H1 (cell line): ENCODE results near the gene HYAL1. TPM values are rescaled to one million over a fixed set of nuclear protein-coding genes. Genes with fewer than 3 reads are reported as not detected.

Experiments used
- CTCF ChIA-PET: fragments of 300-600 bp; sonication (Branson Sonifier 250); formaldehyde crosslinking; loops from one replicate; lab custom pipeline; 2021; ENCODE audit not compliant: partially characterized antibody; lab: Charles Lee
- POLR2A ChIA-PET: fragments of 300-600 bp; sonication (Branson Sonifier 250); formaldehyde crosslinking; loops from one replicate; lab custom pipeline; 2021; ENCODE audit warnings: inconsistent platforms; ENCODE audit not compliant: partially characterized antibody; lab: Charles Lee
- DNase-seq, 2 experiments: peaks; one replicate each; pipeline versions ENCODE4 v3.0.0 to v3.0.0-alpha.2; 2010 to 2022; ENCODE audit warnings: low spot score in 2 of 2, low read depth in 1 of 2, mixed read lengths in 1 of 2
- FAIRE-seq: peaks from 2 replicates; lab custom pipeline; 2011; peaks lifted over from hg19 to GRCh38; lab: Jason Lieb, UNC
- H2AFZ ChIP-seq: 2 replicates; pipeline ENCODE4 v1.8.1; 2012; ENCODE audit warnings: low read length, inconsistent platforms
- H2AK5ac ChIP-seq: 2 replicates; pipeline ENCODE4 v1.6.1; 2013; ENCODE audit warnings: low read depth, low read length
- H2BK120ac ChIP-seq: replicated peaks from 2 replicates; pipeline ENCODE3; 2013; ENCODE audit warnings: low read depth, low read length, inconsistent platforms
- H2BK12ac ChIP-seq: 2 replicates; pipeline ENCODE4 v1.6.1; 2013; ENCODE audit warnings: low read depth, low read length
- H2BK15ac ChIP-seq: 2 replicates; pipeline ENCODE4 v1.6.1; 2013; ENCODE audit warnings: low read length
- H2BK20ac ChIP-seq: 2 replicates; pipeline ENCODE4 v1.6.1; 2013; ENCODE audit warnings: low read length
- H2BK5ac ChIP-seq: 2 replicates; pipeline ENCODE4 v1.6.1; 2013; ENCODE audit warnings: low read depth, low read length
- H3K14ac ChIP-seq: 2 replicates; pipeline ENCODE4 v1.6.1; 2013; ENCODE audit warnings: inconsistent platforms; ENCODE audit not compliant: insufficient read length
- H3K18ac ChIP-seq: 2 replicates; pipeline ENCODE4 v1.6.1; 2013; ENCODE audit warnings: low read length; ENCODE audit errors: extremely low read depth
- H3K23ac ChIP-seq: 2 replicates; pipeline ENCODE4 v1.6.1; 2013; ENCODE audit warnings: inconsistent platforms; ENCODE audit not compliant: insufficient read length
- H3K23me2 ChIP-seq: 2 replicates; pipeline ENCODE4 v1.6.1; 2013; ENCODE audit warnings: low read depth, low read length
- H3K27ac ChIP-seq: 2 replicates; pipeline ENCODE4 v1.6.1; 2011; ENCODE audit warnings: low read depth, low read length, inconsistent platforms
- H3K27me3 ChIP-seq, 4 experiments: replicated peaks in 1 of 4; 1 replicate in 1 of 4; 2 replicates in 3 of 4; pipeline versions ENCODE4 v1.6.1 to v1.8.1; 2011 to 2013; ENCODE audit warnings: low read length in 3 of 4, mild to moderate bottlenecking in 3 of 4, inconsistent platforms in 2 of 4, mixed read lengths in 2 of 4, moderate library complexity in 1 of 4; ENCODE audit not compliant: control insufficient read depth in 3 of 4, insufficient read depth in 3 of 4; ENCODE audit errors: extremely low read depth in 1 of 4
- H3K36me3 ChIP-seq, 4 experiments: 2 replicates each; pipeline versions ENCODE4 v1.6.1 to v1.8.1; 2011 to 2013; ENCODE audit warnings: mild to moderate bottlenecking in 4 of 4, low read length in 3 of 4, moderate library complexity in 2 of 4, control low read depth in 1 of 4, inconsistent platforms in 1 of 4; ENCODE audit not compliant: insufficient read depth in 4 of 4, control insufficient read depth in 2 of 4
- H3K4ac ChIP-seq: replicated peaks from 2 replicates; pipeline ENCODE3; 2013; ENCODE audit warnings: low read length, low read depth, mixed read lengths, inconsistent platforms; ENCODE audit not compliant: insufficient read length
- H3K4me1 ChIP-seq, 4 experiments: replicated peaks in 1 of 4; 1 replicate in 1 of 4; 2 replicates in 3 of 4; pipeline versions ENCODE4 v1.6.1 to v1.8.1; 2011 to 2013; ENCODE audit warnings: low read length in 3 of 4, inconsistent platforms in 2 of 4, mixed read lengths in 1 of 4; ENCODE audit not compliant: insufficient read depth in 4 of 4, control insufficient read depth in 3 of 4
- H3K4me2 ChIP-seq, 2 experiments: 2 replicates each; pipeline versions ENCODE4 v1.6.1 to v1.8.1; 2011 to 2013; ENCODE audit warnings: low read depth in 2 of 2, low read length in 2 of 2, control low read depth in 1 of 2, inconsistent platforms in 1 of 2, mild to moderate bottlenecking in 1 of 2; ENCODE audit not compliant: insufficient read depth in 1 of 2
- H3K4me3 ChIP-seq, 4 experiments: fragments of 200-600, 300-600 bp in 1 of 4; sonication (generic), shearing (Covaris generic), sonication (Bioruptor Twin) in 1 of 4; 2 replicates each; pipeline versions ENCODE4 v1.5.1 to v1.8.1; 2011 to 2016; ENCODE audit warnings: low read length in 4 of 4, low read depth in 3 of 4, control low read depth in 2 of 4, inconsistent platforms in 2 of 4, mild to moderate bottlenecking in 2 of 4, mixed read lengths in 1 of 4, moderate library complexity in 1 of 4; ENCODE audit not compliant: insufficient read depth in 2 of 4; ENCODE audit errors: extremely low read depth in 1 of 4
- H3K56ac ChIP-seq: replicated peaks from 2 replicates; pipeline ENCODE3; 2013; ENCODE audit warnings: low read depth, mild to moderate bottlenecking, mixed read lengths, low read length, inconsistent platforms; ENCODE audit not compliant: insufficient read length
- H3K79me1 ChIP-seq: 2 replicates; pipeline ENCODE4 v1.6.1; 2013; ENCODE audit warnings: low read depth, low read length, control low read depth
- H3K79me2 ChIP-seq, 2 experiments: 2 replicates each; pipeline versions ENCODE4 v1.6.1 to v1.8.1; 2012 to 2013; ENCODE audit warnings: low read length in 2 of 2, mild to moderate bottlenecking in 2 of 2, inconsistent platforms in 1 of 2; ENCODE audit not compliant: insufficient read depth in 2 of 2, control insufficient read depth in 1 of 2
- H3K9ac ChIP-seq, 4 experiments: replicated peaks in 1 of 4; 1 replicate in 1 of 4; 2 replicates in 3 of 4; pipeline versions ENCODE4 v1.6.1 to v1.8.1; 2011 to 2013; ENCODE audit warnings: low read depth in 3 of 4, low read length in 3 of 4, control low read depth in 2 of 4, mild to moderate bottlenecking in 2 of 4, moderate library complexity in 2 of 4, inconsistent platforms in 1 of 4; ENCODE audit errors: extremely low read depth in 1 of 4
- H3K9me3 ChIP-seq, 2 experiments: 2 replicates each; pipeline versions ENCODE4 v1.6.1 to v1.8.1; 2012 to 2013; ENCODE audit warnings: mild to moderate bottlenecking in 2 of 2, moderate library complexity in 2 of 2, control low read depth in 1 of 2, inconsistent platforms in 1 of 2, low read depth in 1 of 2, low read length in 1 of 2, mixed read lengths in 1 of 2; ENCODE audit not compliant: insufficient read depth in 2 of 2
- H4K20me1 ChIP-seq, 2 experiments: replicated peaks in 1 of 2; 2 replicates each; pipeline versions ENCODE3 to v1.8.1; 2011 to 2013; ENCODE audit warnings: inconsistent platforms in 2 of 2, low read length in 2 of 2, mild to moderate bottlenecking in 1 of 2; ENCODE audit not compliant: insufficient read depth in 2 of 2, control insufficient read depth in 1 of 2
- H4K5ac ChIP-seq: 2 replicates; pipeline ENCODE4 v1.6.1; 2013; ENCODE audit warnings: low read length, low read depth, mixed read lengths, inconsistent platforms; ENCODE audit not compliant: insufficient read length
- H4K8ac ChIP-seq: 2 replicates; pipeline ENCODE4 v1.8.0; 2013; ENCODE audit warnings: mild to moderate bottlenecking, moderate library complexity, low read length, inconsistent platforms; ENCODE audit not compliant: insufficient read depth; ENCODE audit errors: extremely low read depth
- H4K91ac ChIP-seq: replicated peaks from 2 replicates; pipeline ENCODE3; 2013; ENCODE audit warnings: low read length, mixed read lengths, inconsistent platforms; ENCODE audit not compliant: insufficient read length
- CBX5 ChIP-seq: fragments of 300-800, 300-1000 bp; sonication (generic); IDR thresholded peaks from 2 replicates; pipeline ENCODE4 v1.7.1; 2016; ENCODE audit warnings: antibody characterized with exemption, low read length, low read depth
- CTBP2 ChIP-seq: IDR thresholded peaks from 2 replicates; pipeline ENCODE4 v1.7.0; 2011; ENCODE audit warnings: borderline replicate concordance, mild to moderate bottlenecking, moderate library complexity, mixed read lengths, low read length; ENCODE audit not compliant: insufficient read depth, insufficient read length
- EP300 ChIP-seq, 2 experiments: IDR thresholded peaks; 1 replicate in 1 of 2; 2 replicates in 1 of 2; pipeline ENCODE4 v1.6.1; 2011 to 2012; ENCODE audit warnings: low read depth in 2 of 2, low read length in 2 of 2, mild to moderate bottlenecking in 2 of 2, borderline replicate concordance in 1 of 2, inconsistent platforms in 1 of 2, moderate library complexity in 1 of 2
- KDM5A ChIP-seq: fragments of 200-600 bp; IDR thresholded peaks from 2 replicates; pipeline ENCODE4 v1.7.1; 2012; ENCODE audit warnings: mild to moderate bottlenecking, low read length, inconsistent platforms, mixed read lengths
- SP2 ChIP-seq: IDR thresholded peaks from 2 replicates; pipeline ENCODE4 v1.6.1; 2012; ENCODE audit warnings: mild to moderate bottlenecking, low read length, inconsistent platforms
- TEAD4 ChIP-seq: IDR thresholded peaks from 2 replicates; pipeline ENCODE4 v1.6.1; 2012; ENCODE audit warnings: low read depth, low read length, inconsistent platforms, mixed read lengths
- WGBS, 2 experiments: shearing (Covaris generic) in 1 of 2; methylation state at CpG; one replicate each; pipeline versions ENCODE4 v1.1.6 to v1.1.7; 2013 to 2015; ENCODE audit warnings: low lambda C conversion rate in 2 of 2, mixed read lengths in 2 of 2, inconsistent platforms in 1 of 2, low coverage in 1 of 2, missing lambda C conversion rate in 1 of 2; ENCODE audit not compliant: insufficient replicate concordance in 2 of 2, insufficient coverage in 1 of 2, insufficient read length in 1 of 2; ENCODE audit errors: extremely low coverage in 1 of 2, missing lambda C conversion rate in 1 of 2; 5-methylcytosine and 5-hydroxymethylcytosine counted together
- polyA plus RNA-seq, 7 experiments: library from polyadenylated mRNA; depleted of rRNA in 3 of 7; stranded (reverse) in 5 of 7; unstranded in 2 of 7; fragments of >200 nt in 5 of 7; fragments of 200-250 nt in 2 of 7; gene quantifications; 1 replicate in 5 of 7; 2 replicates in 1 of 7; 4 replicates in 1 of 7; pipeline versions ENCODE4 v1.2.1 to v1.2.3, GENCODE V29; 2011 to 2013; ENCODE audit warnings: missing spikeins in 2 of 7, mixed read lengths in 2 of 7
- total RNA-seq: library from RNA; stranded (reverse); fragmentation: NEBNext Ultra II Directional; extraction: Animal tissue kit (Norgen Biotek cat#: 25700); gene quantifications from 2 replicates; pipeline ENCODE4 v1.2.1, GENCODE V29; 2021
- TF ChIP-seq, protein P1 (sequence below): IDR thresholded peaks from 2 replicates; pipeline ENCODE4 v1.6.1; 2012; ENCODE audit warnings: inconsistent platforms

HYAL1 gene
- total and polyA plus RNA-seq, 2 of the 8 experiments (the other 6 are each of a cell fraction or from before 2014, with no cell fraction given): 2.0 to 5.4 TPM

- Histone ChIP-seq H3K56ac (no peak overlapping the region), H3K27ac (no peak overlapping the region), H2BK20ac (no peak overlapping the region), H3K4ac (no peak overlapping the region), H2BK15ac (no peak overlapping the region), H4K5ac (no peak overlapping the region), H2BK120ac (no peak overlapping the region), H3K4me1 (peaks cover 0 to 19% (median 8%) of the 10 kb centered on the region in 4 experiments; a peak in 5 of 7 replicates), H2BK5ac (no peak overlapping the region), H3K36me3 (no peaks in the 10 kb centered on the region), H4K20me1 (peaks cover 0 to 2% of the 10 kb centered on the region in 2 experiments), H3K79me1 (no peaks in the 10 kb centered on the region), H3K4me3 (no peak overlapping the region), H3K9ac (no peak overlapping the region), H3K23ac (no peak overlapping the region), H3K23me2 (peaks cover 8% of the 10 kb centered on the region; the same call in 1 of the 2 replicates), H4K8ac (peak overlapping the region; percentile 82), H2AFZ (no peak overlapping the region), H3K4me2 (no peak overlapping the region), H3K14ac (no peak overlapping the region), H3K27me3 (no peaks in the 10 kb centered on the region; a peak in 1 of 7 replicates), H4K91ac (no peak overlapping the region), H3K79me2 (peaks cover 0 to under 1% of the 10 kb centered on the region in 2 experiments; a peak in 1 of 4 replicates), H3K18ac (no peak overlapping the region), H2BK12ac (no peak overlapping the region), H3K9me3 (no peaks in the 10 kb centered on the region), H2AK5ac (no peak overlapping the region)
- ChIA-PET CTCF (interaction anchor here (0.5 to 3.0 kb wide), 8 partner anchors 9 to 56 kb away, joined by 3 to 16 read pairs (median 3); partner anchors contain the start of gene LSMEM2), POLR2A (interaction anchor here (0.9 to 11.3 kb wide), 5 partner anchors 18 to 74 kb away, joined by 3 to 149 read pairs (median 3); partner anchors contain the start of genes HYAL2 and LSMEM2)
- FAIRE-seq (no peak), DNase-seq (no peak)
- 90% methylated on average over 18 of the region's 18 CpGs; no CpG with 5 or more reads in 1 of the 2 experiments for WGBS, 2 experiments
- no peak for TF ChIP-seq SP2
- TF ChIP-seq, protein P1, sequence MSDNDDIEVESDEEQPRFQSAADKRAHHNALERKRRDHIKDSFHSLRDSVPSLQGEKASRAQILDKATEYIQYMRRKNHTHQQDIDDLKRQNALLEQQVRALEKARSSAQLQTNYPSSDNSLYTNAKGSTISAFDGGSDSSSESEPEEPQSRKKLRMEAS: no peak
- no peak for TF ChIP-seq CBX5
- TF ChIP-seq KDM5A: no peak
- no peak for TF ChIP-seq CTBP2
- TF ChIP-seq TEAD4: no peak
- TF ChIP-seq EP300 (IDR thresholded peaks at IDR 0.05; ENCODE audit: borderline replicate concordance in 1 of 2, low read depth in 2 of 2, low read length in 2 of 2): no peak
Observed at GRCh38 chr3:50296721-50297383, 6.5 kb downstream of the HYAL1 start.
